ENCODE measurements around the gene TACR2. TPM values are rescaled to one million over a fixed set of nuclear protein-coding genes. Genes with fewer than 3 reads are reported as not detected.
A peak's percentile ranks its signal among the peaks of the same experiment; 100 is the strongest.

Gene TACR2
- total and polyA plus RNA-seq, 8 donors, result 0.56 to 133 (median 14.3) TPM; not detected in 1

- no peaks in the 10 kb centered on the region for H3K9me3 ChIP-seq
- peak overlapping the region in 1 of 5 donors; percentile 46 for H3K27ac ChIP-seq
- no peaks in the 10 kb centered on the region for H3K27me3 ChIP-seq
- peaks cover 0 to 27% (median 8%) of the 10 kb centered on the region in 4 donors for H3K4me1 ChIP-seq
- intact Hi-C loops (cut with DNase I; ENCODE audit: low total_unique reads), result loop anchor here (10.0 kb wide), 1 partner anchor 60 kb away; no protein-coding TSS in a partner anchor
- 88 to 93% (median 91%) methylated on average over 10 of the region's 10 CpGs for WGBS, 5 donors
- H3K36me3 ChIP-seq, result peaks cover 79 to 100% (median 99%) of the 10 kb centered on the region in 4 donors
- H3K4me3 ChIP-seq, result no peak overlapping the region
- DNase-seq, result no peak
- TF ChIP-seq CTCF (IDR thresholded peaks at IDR 0.05) (no peak), POLR2AphosphoS5 (IDR thresholded peaks at IDR 0.05) (no peak), POLR2A (IDR thresholded peaks at IDR 0.05) (no peak), EP300 (IDR thresholded peaks at IDR 0.05) (no peak)
Observed at GRCh38 chr10:69384320-69384719, 32.4 kb downstream of the TACR2 start.

- Histone ChIP-seq H3K36me3 (peaks cover 72 to 100% (median 98%) of the 10 kb centered on the region in 4 donors), H3K27ac (peak overlapping the region in 1 of 5 donors; percentile 5), H3K9me3 (no peaks in the 10 kb centered on the region), H3K4me3 (no peak overlapping the region), H3K4me1 (peaks cover 0 to 27% (median 10%) of the 10 kb centered on the region in 4 donors), H3K27me3 (no peaks in the 10 kb centered on the region)
- TF ChIP-seq POLR2AphosphoS5 (IDR thresholded peaks at IDR 0.05), result no peak
- intact Hi-C loops (cut with DNase I; ENCODE audit: low total_unique reads), result loop anchor here (10.0 kb wide), 1 partner anchor 59 kb away; no protein-coding TSS in a partner anchor
- 56 to 77% (median 71%) methylated on average over 2 to 3 of the region's 3 CpGs for WGBS, 5 donors
- DNase-seq, result no peak
Observed at GRCh38 chr10:69383558-69383957, 33.2 kb downstream of the TACR2 start.

GRCh38 chr10:69382382-69383117, 34.2 kb downstream of the TACR2 start:
- Histone ChIP-seq H3K27me3 (no peaks in the 10 kb centered on the region), H3K4me3 (no peak overlapping the region), H3K4me1 (peaks cover 0 to 33% (median 15%) of the 10 kb centered on the region in 4 donors), H3K27ac (peak overlapping the region in 2 of 5 donors; percentile 3 to 27), H3K36me3 (peaks cover 71 to 100% (median 98%) of the 10 kb centered on the region in 4 donors), H3K9me3 (no peaks in the 10 kb centered on the region)
- WGBS, 5 donors, result 87 to 93% (median 92%) methylated on average over 26 of the region's 26 CpGs
- DNase-seq, result no peak
- intact Hi-C loops (cut with DNase I; ENCODE audit: low total_unique reads), result loop anchor here (10.0 kb wide), 1 partner anchor 58 kb away; no protein-coding TSS in a partner anchor
- TF ChIP-seq POLR2A (IDR thresholded peaks at IDR 0.05) (no peak), POLR2AphosphoS5 (IDR thresholded peaks at IDR 0.05) (no peak), EP300 (IDR thresholded peaks at IDR 0.05) (no peak), CTCF (IDR thresholded peaks at IDR 0.05) (no peak)

GRCh38 chr10:69379800-69380199, 36.9 kb downstream of the TACR2 start:
- DNase-seq, result no peak
- Histone ChIP-seq H3K4me1 (peaks cover 0 to 51% (median 31%) of the 10 kb centered on the region in 4 donors), H3K27me3 (no peaks in the 10 kb centered on the region), H3K27ac (no peak overlapping the region), H3K36me3 (peaks cover 65 to 100% (median 91%) of the 10 kb centered on the region in 4 donors), H3K9me3 (no peaks in the 10 kb centered on the region), H3K4me3 (no peak overlapping the region)
- intact Hi-C loops (cut with DNase I; ENCODE audit: low total_unique reads), result loop anchor here (10.0 kb wide), 1 partner anchor 55 kb away; no protein-coding TSS in a partner anchor
- WGBS, 5 donors, result 94 to 98% (median 96%) methylated on average over 16 of the region's 16 CpGs
- no peak for TF ChIP-seq CTCF (IDR thresholded peaks at IDR 0.05)
- no peak for TF ChIP-seq POLR2A (IDR thresholded peaks at IDR 0.05)
- no peak for TF ChIP-seq POLR2AphosphoS5 (IDR thresholded peaks at IDR 0.05)
- TF ChIP-seq EP300 (IDR thresholded peaks at IDR 0.05), result no peak
